Esophagus (tissue), 2 donors: ENCODE measurements around the gene BRMS1. TPM values are rescaled to one million over a fixed set of nuclear protein-coding genes. Genes with fewer than 3 reads are reported as not detected.

Experiments
- polyA plus RNA-seq, 2 donors: library from polyadenylated mRNA; stranded (reverse); fragments of 200-250 nt; gene quantifications; one replicate each; pipeline ENCODE4 v1.2.3, GENCODE V29; 2013
- donor health status: healthy with polysubstance abuse.
- donor health status: Bipolar disorder and iron deficiency.

Gene BRMS1
- polyA plus RNA-seq, 2 donors = 44.1 to 49.9 TPM

Other genes with a start within 250 kb of the BRMS1 start
- gene KLC2, start 87.4 kb downstream of the BRMS1 start, polyA plus RNA-seq = 10 to 100 TPM; 13.8 to 17.1 TPM
- gene RAB1B, start 76.5 kb downstream of the BRMS1 start, polyA plus RNA-seq = 100 to 1,000 TPM; 129 to 156 TPM
- gene CNIH2, start 66.9 kb downstream of the BRMS1 start, polyA plus RNA-seq = under 1 TPM; 0.62 to 0.77 TPM
- 10 to 100 TPM; 51.6 to 63.1 TPM for gene YIF1A, start 56.0 kb downstream of the BRMS1 start, polyA plus RNA-seq
- under 1 TPM; 0.01 to 0.04 TPM for gene TMEM151A, start 53.2 kb downstream of the BRMS1 start, polyA plus RNA-seq
- gene CD248, start 28.1 kb downstream of the BRMS1 start, polyA plus RNA-seq = 1 to 10 TPM; 1.4 to 3.3 TPM
- gene RIN1, start 8.7 kb downstream of the BRMS1 start, polyA plus RNA-seq = 10 to 100 TPM; 18.1 to 27.3 TPM
- gene B4GAT1, start 2.5 kb upstream of the BRMS1 start, polyA plus RNA-seq = 1 to 10 TPM; 4.9 to 7.0 TPM
- gene SLC29A2, start 26.7 kb upstream of the BRMS1 start, polyA plus RNA-seq = 1 to 10 TPM; 4.7 to 7.8 TPM
- gene NPAS4, start 75.9 kb upstream of the BRMS1 start, polyA plus RNA-seq = under 1 TPM; 0.16 to 0.31 TPM
- 10 to 100 TPM; 27.2 to 51.1 TPM for gene MRPL11, start 93.7 kb upstream of the BRMS1 start, polyA plus RNA-seq
- 1 to 10 TPM; 5.5 to 7.8 TPM for gene PELI3, start 121.8 kb upstream of the BRMS1 start, polyA plus RNA-seq
- gene DPP3, start 135.3 kb upstream of the BRMS1 start, polyA plus RNA-seq = 10 to 100 TPM; 16.3 to 29.6 TPM
- gene BBS1, start 165.5 kb upstream of the BRMS1 start, polyA plus RNA-seq = 10 to 100 TPM in 1 of 2 donors, 1 to 10 TPM in 1; 9.3 to 15.3 TPM
- gene ZDHHC24, start 200.9 kb upstream of the BRMS1 start, polyA plus RNA-seq = 1 to 10 TPM; 5.9 to 6.0 TPM
- under 1 TPM; 0.02 TPM for gene ACTN3, start 201.8 kb upstream of the BRMS1 start, polyA plus RNA-seq
- 10 to 100 TPM in 1 of 2 donors, 1 to 10 TPM in 1; 4.2 to 10.2 TPM for gene CTSF, start 223.5 kb upstream of the BRMS1 start, polyA plus RNA-seq
- under 1 TPM; 0.09 to 0.12 TPM for gene CCDC87, start 248.0 kb upstream of the BRMS1 start, polyA plus RNA-seq
- gene CCS, start 248.1 kb upstream of the BRMS1 start, polyA plus RNA-seq = 10 to 100 TPM; 27.9 to 39.8 TPM